Umbilical cord (tissue), 2 donors: ENCODE measurements around the gene TFAP2C. TPM values are rescaled to one million over a fixed set of nuclear protein-coding genes. Genes with fewer than 3 reads are reported as not detected.

ENCODE experiments used
- DNase-seq: peaks from one replicate; pipeline ENCODE4 v3.0.0-alpha.2; 2015; ENCODE audit warnings: low spot score
- total RNA-seq: library from RNA; depleted of rRNA; stranded (reverse); fragments of >200 nt; gene quantifications from one replicate; pipeline ENCODE4 v1.2.3, GENCODE V29; 2014; ENCODE audit warnings: low replicate concordance; ENCODE audit not compliant: insufficient read depth

TFAP2C gene
- 6.7 TPM for total RNA-seq

DNA sequence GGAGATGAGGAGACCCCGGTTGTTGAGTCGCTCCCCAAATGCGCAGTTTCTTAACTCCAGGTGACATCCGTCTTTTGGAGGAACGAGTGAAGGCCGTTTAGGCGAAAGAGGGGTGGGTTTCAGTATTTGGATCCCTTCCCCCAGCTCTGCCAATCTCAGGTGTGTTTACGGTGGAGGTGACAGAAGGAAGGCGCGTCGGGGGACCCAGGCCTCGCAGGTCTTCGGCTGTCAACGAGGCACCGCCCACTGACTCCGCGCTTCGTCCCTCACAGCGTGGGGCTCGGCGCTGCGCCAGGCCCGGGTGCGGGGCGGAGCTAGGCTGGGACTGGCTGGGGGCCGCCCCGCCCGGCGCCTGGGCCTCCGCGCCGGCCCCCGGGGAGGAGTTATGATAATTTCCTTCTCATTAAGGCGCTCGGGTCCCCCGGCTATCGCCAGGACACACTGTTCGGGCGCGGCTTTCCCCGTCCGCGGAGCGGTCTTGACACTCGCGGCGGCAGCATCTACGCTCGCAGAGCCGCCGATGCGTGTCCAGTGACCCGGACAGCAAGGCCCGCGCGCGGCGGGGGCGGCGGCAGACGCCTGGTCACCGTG, at the start of gene TFAP2C:
TFAP2C (plus strand) TSS at position 434 of the 591 bp plus-strand sequence. CDS start 239 bp downstream, outside the sequence.
- DNase-seq: peak; percentile 71

DNA sequence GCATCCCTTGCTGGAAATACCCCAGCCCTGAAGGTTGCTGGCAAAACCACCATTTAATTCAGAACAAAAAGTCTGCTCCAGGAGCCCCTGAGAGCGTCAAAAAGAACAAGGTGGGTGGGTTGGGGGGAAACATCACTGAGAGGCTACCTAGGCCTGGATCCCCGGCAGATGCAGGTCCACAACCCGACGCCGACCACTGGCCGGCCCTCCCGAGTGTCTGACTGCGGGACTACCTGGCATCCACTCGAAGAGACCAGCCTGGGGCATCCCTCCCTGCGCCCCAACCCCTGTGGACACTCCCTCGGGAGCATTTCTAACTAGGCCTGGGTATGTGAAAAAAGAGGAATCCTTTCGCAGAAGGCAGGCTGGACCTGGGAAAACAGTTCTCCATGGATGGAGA, 48.9 kb upstream of the TFAP2C start:
- no peak for DNase-seq

DNA sequence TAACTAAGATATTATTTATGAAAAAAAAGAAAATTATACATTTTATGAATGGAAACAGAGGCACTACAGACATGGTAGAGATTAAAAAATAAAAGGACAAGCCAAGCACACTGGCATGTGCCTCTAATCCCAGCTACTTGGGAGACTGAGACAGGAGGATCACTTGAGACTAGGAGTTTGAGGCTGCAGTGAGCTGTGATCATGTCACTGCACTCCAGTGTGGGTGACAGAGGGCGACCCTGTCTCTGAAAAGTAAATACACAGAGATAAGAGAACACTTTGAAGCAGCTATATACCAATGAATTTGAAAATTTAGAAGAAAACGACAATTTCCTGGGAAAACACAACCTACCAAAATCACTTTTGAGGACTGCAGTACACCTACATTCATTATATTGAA, 47.4 kb upstream of the TFAP2C start:
- no peak for DNase-seq

DNA sequence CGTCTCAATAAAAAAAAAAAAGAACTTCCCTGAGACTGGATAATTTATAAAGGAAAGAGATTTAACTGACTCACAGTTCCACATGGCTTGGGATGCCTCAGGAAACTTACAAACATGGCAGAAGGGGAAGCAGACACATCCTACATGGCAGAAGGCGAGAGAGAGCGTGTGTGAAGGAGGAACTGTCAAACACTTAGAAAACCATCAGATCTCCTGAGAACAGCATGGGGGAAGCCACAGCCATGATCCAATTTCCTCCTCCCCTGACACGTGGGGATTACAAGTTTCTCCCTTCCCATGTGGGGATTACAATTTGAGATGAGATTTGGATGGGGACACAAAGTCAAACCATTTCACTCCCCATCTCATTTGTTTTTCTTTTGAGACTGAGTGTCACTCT, 46.6 kb upstream of the TFAP2C start:
- no peak for DNase-seq

DNA sequence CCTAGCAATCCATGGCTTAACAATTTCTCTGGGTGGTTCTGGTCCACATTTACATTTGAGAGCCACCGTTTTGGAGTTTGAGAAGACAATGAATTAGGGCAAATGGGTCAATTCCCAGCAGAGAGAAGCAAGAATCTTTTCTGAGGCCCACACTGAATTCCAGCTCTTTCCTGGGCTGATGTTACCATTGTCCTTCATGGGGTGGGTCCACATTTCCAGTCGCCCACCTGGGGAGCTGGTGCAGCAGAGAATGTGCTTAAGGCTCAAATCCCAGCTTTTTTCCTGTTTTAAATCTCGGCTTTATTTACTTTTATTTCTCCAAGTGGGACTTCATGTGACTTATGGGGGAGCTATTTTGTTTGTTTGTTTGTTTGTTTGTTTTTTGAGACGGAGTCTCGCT, 44.2 kb upstream of the TFAP2C start:
- DNase-seq: no peak

DNA sequence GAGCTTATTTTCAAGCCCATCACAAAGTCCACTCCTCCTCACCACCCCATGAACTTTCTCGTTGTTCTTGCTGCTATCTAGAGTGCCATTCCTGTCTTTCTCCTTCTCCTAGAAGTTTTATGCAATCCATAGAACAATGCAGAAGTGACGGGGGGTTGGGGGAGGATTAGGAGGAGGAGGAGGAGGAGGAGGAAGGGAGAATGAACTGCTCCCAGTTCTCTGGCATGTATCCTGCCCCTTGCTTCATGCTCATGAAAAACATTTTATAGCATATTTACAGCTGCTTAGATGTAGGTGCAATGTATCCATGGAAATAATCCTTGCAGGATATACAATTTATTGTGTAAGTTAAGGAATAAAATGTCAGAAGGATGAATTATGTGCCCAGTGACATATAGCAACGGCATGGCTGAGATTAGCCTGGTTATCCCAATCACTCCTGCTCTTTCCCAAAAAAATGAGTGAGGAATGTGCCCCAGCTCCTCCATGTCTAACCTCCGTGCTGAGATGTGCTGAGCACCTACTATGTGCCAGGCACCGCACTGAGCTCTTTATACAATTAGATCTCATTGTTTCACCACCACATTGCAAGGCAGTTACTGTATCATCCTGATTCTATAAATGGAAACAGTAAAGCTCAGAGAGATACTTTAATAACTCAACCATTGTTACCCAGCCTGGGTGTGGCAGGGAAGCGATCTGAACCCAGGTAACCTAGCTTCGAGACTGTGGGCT, 41.6 kb upstream of the TFAP2C start:
- no peak for DNase-seq

DNA sequence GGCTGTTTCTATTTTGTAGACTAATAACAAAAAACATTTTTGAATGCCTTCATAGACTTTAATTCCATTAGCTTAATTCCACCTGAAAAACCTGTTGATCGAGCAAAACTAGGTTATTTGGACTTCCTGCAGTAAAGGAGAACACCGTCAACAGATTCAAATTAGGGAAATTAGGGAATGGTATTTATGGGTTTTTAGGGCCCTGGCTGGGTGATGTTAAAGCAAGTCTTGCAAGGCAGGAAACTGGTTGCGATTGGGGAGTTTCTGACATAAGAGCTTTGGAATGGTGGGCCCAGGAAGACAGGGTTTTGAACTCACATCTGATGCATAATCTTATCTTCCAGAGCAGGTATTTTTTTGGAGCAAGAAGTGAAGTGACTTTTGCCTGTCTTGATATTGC, 40.1 kb upstream of the TFAP2C start:
- no peak for DNase-seq

GRCh38 chr20:56589633-56590032, 39.5 kb upstream of the TFAP2C start:
- DNase-seq: no peak

DNA sequence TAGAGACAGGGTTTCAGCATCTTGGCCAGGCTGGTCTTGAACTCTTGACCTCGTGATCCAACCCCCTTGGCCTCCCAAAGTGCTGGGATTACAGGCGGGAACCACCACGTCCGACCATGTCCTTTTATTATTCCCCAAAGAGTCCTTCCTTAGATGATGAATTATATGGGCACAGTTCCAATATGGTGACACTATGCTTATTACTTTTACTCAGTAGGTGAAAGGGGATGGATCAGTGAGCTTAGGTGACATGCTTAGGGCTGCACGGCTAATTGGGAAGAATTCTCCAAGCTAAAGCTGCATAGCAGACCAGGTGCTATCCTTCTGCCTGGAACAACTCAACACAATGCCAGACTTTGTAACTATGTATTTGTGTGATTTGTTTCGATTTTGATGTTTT, 38.2 kb upstream of the TFAP2C start:
- no peak for DNase-seq

- no peak for DNase-seq
These were observed 36.9 kb upstream of the TFAP2C start for GRCh38 chr20:56592211-56592610.

- no peak for DNase-seq
These were observed 36.3 kb upstream of the TFAP2C start for GRCh38 chr20:56592817-56593216.

DNA sequence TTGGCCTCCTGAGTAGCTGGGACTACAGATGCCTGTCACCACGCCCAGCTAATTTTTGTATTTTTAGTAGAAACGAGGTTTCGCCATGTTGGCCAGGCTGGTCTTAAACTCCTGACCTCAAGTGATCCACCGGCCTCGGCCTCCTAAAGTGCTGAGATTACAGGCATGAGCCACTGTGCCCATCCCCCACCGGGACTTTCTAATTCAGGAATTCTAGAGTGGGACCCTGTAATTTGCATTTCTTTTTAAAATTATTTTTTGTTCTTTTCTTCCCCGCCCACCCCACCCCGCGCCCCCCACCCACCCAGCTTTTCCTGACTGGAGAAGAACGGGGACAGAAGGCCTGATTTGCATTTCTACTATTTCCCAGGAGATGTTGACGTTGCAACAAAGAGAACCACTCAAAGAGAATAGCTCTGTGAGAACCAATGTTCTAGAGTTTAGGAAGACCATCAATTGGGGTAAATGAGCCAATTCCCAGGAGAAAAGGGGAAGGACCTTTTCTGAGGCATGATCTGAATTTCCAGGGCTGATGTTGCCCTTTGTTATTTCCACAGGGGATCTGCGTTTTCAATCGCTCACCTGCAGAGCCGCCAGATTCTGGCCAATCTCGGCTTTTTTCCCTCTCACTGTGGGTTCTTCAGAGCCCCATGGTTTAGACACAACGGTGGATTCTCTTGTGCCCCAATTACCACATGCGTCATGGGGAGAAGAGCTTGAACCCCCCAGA, 33.2 kb upstream of the TFAP2C start:
- no peak for DNase-seq

DNA sequence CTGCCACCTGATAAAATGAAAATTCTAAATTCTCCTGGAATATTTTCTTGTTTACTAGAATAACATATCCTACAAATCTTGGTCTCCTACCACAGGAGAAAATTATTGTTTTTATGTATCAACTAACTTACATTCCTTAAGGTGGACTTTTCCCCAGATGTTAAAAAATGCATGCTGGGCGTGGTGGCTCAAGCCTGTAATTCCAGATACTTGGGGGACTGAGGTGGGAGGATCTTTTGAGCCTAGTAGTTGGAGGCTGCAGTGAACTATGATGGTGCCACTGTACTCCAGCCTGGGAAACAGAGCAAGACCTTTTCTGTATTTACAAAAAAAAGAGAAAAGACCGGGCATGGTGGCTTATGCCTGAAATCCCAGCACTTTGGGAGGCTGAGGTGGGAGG, 27.9 kb upstream of the TFAP2C start:
- no peak for DNase-seq

DNA sequence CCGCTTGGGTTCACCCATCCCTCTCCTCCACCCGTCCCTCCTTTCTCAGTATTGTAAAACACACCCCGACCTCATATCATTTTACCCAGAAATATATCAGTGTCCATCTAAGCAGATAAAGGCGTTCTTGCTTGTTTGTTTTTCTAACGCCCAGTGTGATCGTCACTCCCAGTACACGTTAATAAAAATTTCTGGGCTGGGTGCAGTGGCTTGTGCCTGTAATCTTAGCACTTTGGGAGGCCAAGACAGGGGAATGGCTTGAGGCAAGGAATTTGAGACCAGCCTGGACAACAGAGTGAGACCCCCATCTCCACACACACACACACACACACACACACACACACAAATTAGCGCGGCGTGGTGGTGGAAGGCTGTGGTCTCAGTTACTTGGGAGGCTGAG, 24.4 kb upstream of the TFAP2C start:
- no peak for DNase-seq

- no peak for DNase-seq
These were observed 23.7 kb upstream of the TFAP2C start for GRCh38 chr20:56605261-56605996.

DNA sequence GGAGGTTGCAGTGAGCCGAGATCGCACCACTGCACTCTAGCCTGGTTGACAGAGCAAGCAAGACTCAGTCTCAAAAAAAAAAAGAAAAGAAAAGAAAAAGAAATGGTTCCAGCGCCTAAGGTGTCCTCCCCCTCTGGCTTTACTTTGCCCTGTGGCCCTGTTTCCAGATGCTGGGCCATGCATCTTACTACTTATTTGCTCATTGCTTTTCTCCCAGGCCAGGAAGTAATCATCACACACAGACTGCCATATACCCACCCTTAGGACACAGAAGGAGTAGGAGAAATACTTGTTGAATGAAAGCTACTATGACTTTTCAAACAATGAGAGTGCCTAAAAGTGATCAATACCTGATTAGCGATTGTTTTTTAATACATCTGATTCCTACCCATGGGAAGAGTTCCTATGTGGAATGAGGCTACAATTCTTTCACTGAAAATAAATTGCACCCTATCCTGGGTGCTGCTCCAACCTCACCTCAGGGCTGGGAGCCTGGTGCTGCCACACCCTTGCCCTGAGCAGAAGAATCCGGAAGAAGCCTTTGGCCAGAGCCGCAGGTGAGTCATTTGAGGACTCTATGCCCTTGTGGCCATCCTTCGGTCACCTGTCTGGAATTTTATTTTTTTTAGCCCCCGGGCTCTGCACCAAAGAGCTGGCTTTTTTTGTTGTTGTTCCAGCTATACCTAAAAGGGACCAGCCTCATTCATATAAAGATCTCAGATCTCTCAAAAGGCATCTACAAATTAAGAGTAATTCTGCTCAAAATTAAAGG, 22.7 kb upstream of the TFAP2C start:
- DNase-seq: no peak

DNA sequence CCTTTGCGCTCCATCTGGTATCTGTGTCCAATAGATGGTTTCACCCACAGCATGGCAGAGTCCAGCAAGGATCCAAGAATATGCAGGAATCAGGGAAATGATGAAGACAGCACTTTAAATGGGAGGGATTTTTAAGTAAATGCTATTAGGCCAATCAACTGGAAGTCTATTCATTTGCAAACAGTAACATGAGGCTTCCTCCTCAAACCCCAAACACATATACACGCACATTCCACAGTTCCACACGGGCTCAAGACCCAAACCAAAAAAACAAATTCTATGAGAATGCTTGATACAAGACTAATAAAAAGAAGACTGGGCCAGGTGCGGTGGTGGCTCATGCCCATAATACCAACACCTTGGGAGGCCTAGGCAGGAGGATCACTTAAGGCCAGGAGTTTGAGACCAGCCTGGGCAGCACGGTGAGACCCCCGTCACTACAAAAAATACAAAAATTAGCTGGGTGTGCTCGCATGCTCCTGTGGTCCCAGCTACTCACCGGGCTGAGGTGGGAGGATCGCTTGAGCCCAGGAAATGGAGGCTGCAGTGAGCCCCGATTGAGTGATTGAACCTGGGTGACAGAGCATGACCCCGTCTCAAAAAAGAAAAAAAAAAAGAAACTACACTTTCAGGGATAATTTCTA, 21.9 kb upstream of the TFAP2C start:
- DNase-seq: no peak

DNA sequence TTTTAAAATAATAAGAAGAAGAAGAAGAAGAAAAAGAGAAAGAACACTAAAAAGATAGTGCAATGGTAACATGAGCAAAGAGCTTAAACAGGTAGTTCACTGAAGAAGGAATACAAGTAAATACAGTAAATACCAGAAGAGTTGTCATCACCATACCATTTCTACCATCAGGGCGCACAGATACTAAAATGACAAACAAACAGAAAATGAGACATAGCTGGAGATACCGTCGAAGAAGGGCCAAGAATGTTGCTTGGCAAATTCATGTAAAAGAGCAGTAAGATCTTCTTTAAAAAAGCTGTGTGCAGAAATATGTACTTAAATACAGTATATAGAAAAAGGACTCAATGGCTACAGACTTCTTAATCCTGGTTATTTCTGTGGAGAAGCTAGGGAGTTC, 20.7 kb upstream of the TFAP2C start:
- DNase-seq: no peak

- no peak for DNase-seq
These were observed 19.8 kb upstream of the TFAP2C start for GRCh38 chr20:56609321-56609720.

DNA sequence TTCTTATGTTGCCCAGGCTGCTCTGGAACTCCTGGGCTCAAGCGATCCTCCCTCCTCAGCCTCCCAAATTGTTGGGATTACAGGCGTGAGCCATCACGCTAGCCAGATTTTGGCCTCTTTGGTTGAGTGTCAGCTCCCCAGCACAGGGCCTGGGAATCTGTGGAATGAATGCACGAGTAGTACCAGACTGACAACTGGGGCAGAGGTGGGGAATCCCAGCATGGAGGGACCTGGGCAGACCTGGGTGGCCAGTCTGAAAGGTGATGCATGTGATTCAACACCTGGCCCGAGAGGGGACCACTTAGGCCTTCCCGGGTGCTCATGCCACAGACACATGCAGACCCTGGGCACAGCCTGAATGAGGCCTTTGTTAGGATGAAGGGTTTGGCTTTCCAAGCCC, 19.0 kb upstream of the TFAP2C start:
- DNase-seq: no peak

DNA sequence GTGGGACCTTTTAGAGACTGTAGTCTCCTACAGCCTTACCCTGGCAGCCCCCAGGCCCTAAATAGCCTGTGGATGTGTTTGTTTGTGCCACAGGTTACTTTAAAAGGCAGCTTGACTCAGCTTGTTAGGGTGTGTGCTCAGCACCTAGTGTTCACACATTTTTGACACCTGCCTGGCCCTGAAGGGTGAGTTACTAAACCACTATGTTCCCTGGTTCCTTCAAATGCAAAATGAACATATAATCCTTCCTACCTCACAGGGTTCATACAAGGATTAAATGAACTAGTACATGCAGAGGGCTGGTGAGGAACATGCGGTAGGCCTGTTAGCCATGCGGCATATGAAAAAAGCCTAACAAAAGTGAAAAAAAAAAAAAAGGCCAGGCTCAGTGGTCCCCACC, 14.9 kb upstream of the TFAP2C start:
- DNase-seq: no peak
